Pancreas (tissue), 10 donors: ENCODE measurements around the gene GZF1. TPM values are rescaled to one million over a fixed set of nuclear protein-coding genes. Genes with fewer than 3 reads are reported as not detected.

ENCODE experiments used
- ATAC-seq, 4 donors: fragments of 200-7000 bp; cut with Tn5 transposase; one replicate each; pipeline versions ENCODE4 v1.8.0 to v1.9.1; 2020; ENCODE audit warnings: mild to moderate bottlenecking in 4 of 4, moderate library complexity in 4 of 4
- DNase-seq, 6 donors: peaks; one replicate each; pipeline ENCODE4 v3.0.0-alpha.2; 2020
- FAIRE-seq: peaks from 2 replicates; lab custom pipeline; 2012; peaks lifted over from hg19 to GRCh38; lab: Jason Lieb, UNC
- H3K27ac ChIP-seq, 4 donors: fragments of 200-600 bp; sonication (generic); 1 replicate in 3 of 4; 2 replicates in 1 of 4; pipeline versions ENCODE4 v1.5.0 to v1.8.0; 2020
- H3K27me3 ChIP-seq, 4 donors: fragments of 200-600 bp; one replicate each; pipeline ENCODE4 v1.8.0; 2021
- H3K36me3 ChIP-seq, 3 donors: fragments of 200-600 bp; sonication (generic) in 1 of 3; one replicate each; pipeline versions ENCODE4 v1.5.0 to v1.8.0; 2020 to 2021
- H3K4me1 ChIP-seq, 3 donors: fragments of 200-600 bp; one replicate each; pipeline ENCODE4 v1.8.0; 2021
- H3K4me3 ChIP-seq, 4 donors: fragments of 200-600 bp; sonication (generic) in 2 of 4; one replicate each; pipeline versions ENCODE4 v1.5.0 to v1.8.0; 2020 to 2021
- H3K9me3 ChIP-seq, 4 donors: fragments of 200-600 bp; one replicate each; pipeline ENCODE4 v1.8.0; 2021
- WGBS, 2 donors: extraction: QIAGEN DNeasy Blood & Tissue Kit; methylation state at CpG; one replicate each; pipeline ENCODE4 v1.1.7; 2013; 5-methylcytosine and 5-hydroxymethylcytosine counted together
- intact Hi-C, 3 donors: fragments of 100-400 bp; cut with DNase I; formaldehyde crosslinking; loops; one replicate each; pipeline versions ENCODE4 v1.11.1 to v1.14.2; 2022
- polyA plus RNA-seq, 2 donors: library from polyadenylated mRNA; stranded (reverse); fragments of 200-250 nt; gene quantifications; one replicate each; pipeline ENCODE4 v1.2.3, GENCODE V29; 2013
- total RNA-seq, 6 donors: library from RNA; stranded (reverse); fragmentation: NEBNext Ultra II Directional in 4 of 6; extraction: Animal tissue kit (Norgen Biotek cat#: 25700) in 4 of 6; gene quantifications; one replicate each; pipeline versions ENCODE4 v1.2.1 to v1.2.4, GENCODE V29; 2021 to 2023
- TF ChIP-seq, protein P1 (sequence below), 4 donors: fragments of 200-600 bp; sonication (generic) in 3 of 4; IDR thresholded peaks; one replicate each; pipeline versions ENCODE4 v1.5.0 to v1.8.0; 2021; ENCODE audit warnings: antibody characterized with exemption in 4 of 4
- donor health status: healthy with polysubstance abuse.
- donor health status: DM: no; HTN: no; CAD: no; lungs with moderate emphysema.
- donor health status: DM: no; HTN: no; CAD: no.
- donor health status: control.
- donor health status: control.
- donor health status: Bipolar disorder and iron deficiency.
- donor health status: DM: yes; HTN: yes; CAD: no.
- donor health status: DM: no; HTN: no; CAD: no.
- donor health status: DM: no; HTN: no; CAD: no.
- donor health status: DM: yes; HTN: yes; CAD: no.

Gene GZF1
- total and polyA plus RNA-seq, 8 donors, result 3.5 to 7.9 (median 4.3) TPM

DNA sequence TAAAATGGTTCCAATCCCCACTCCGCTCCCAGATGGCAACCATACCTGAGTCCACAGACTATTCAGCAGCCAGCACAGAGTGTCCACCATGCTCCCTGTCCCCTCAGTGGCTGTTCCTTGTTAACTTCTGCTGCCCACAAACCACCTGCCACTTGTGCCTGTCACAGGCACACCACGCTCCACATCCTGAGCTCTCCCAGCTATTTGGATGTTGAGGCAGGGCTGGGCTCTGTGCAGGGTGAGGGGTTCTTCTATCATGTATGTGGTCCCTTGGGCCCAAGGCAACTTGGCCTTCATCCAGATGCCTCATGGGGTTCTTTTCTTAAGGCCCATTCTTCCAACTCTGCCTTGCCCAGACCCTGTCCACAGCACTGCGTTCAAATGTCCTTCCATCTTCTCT, 45.4 kb upstream of the GZF1 start:
- Histone ChIP-seq H3K27me3 (no peaks in the 10 kb centered on the region), H3K36me3 (no peaks in the 10 kb centered on the region), H3K9me3 (no peaks in the 10 kb centered on the region), H3K27ac (no peak overlapping the region), H3K4me1 (no peaks in the 10 kb centered on the region), H3K4me3 (no peak overlapping the region)
- WGBS, 2 donors, result 83 to 93% methylated on average over 3 of the region's 3 CpGs
- intact Hi-C loops, result no loop called here
- ATAC-seq, result no peak
- no peak for FAIRE-seq
- TF ChIP-seq, protein P1, sequence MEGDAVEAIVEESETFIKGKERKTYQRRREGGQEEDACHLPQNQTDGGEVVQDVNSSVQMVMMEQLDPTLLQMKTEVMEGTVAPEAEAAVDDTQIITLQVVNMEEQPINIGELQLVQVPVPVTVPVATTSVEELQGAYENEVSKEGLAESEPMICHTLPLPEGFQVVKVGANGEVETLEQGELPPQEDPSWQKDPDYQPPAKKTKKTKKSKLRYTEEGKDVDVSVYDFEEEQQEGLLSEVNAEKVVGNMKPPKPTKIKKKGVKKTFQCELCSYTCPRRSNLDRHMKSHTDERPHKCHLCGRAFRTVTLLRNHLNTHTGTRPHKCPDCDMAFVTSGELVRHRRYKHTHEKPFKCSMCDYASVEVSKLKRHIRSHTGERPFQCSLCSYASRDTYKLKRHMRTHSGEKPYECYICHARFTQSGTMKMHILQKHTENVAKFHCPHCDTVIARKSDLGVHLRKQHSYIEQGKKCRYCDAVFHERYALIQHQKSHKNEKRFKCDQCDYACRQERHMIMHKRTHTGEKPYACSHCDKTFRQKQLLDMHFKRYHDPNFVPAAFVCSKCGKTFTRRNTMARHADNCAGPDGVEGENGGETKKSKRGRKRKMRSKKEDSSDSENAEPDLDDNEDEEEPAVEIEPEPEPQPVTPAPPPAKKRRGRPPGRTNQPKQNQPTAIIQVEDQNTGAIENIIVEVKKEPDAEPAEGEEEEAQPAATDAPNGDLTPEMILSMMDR (IDR thresholded peaks at IDR 0.05), result no peak
- no peak for DNase-seq

DNA sequence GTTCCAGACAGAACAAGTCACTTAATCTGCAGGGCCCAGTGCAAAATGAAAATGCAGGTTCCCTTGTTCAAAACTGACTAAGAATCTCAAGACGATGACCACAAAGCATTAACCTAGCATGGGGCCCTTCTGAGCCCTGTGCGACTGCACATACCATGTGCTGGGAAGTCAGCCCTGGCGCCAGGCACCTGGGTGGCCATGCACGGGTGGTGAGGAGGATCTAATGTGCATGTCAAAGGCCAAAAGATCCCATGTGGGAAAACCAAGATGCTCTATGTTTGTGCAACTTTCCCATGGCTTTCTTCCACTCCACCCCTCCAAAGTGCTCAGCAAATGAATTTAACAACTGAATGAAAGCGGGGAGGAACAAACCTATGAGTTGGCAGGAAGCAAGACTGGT, 44.9 kb upstream of the GZF1 start:
- TF ChIP-seq, protein P1 (IDR thresholded peaks at IDR 0.05), result no peak
- no peak for FAIRE-seq
- WGBS, 2 donors, result 80 to 87% methylated on average over 5 of the region's 5 CpGs
- intact Hi-C loops, result no loop called here
- no peak for ATAC-seq
- no peak overlapping the region for H3K4me3 ChIP-seq
- H3K4me1 ChIP-seq, result no peaks in the 10 kb centered on the region
- DNase-seq, result no peak
- H3K27me3 ChIP-seq, result no peaks in the 10 kb centered on the region
- H3K36me3 ChIP-seq, result no peaks in the 10 kb centered on the region
- H3K9me3 ChIP-seq, result no peaks in the 10 kb centered on the region
- H3K27ac ChIP-seq, result no peak overlapping the region

GRCh38 chr20:23318347-23318746, 43.6 kb upstream of the GZF1 start:
- intact Hi-C loops, result no loop called here
- no peaks in the 10 kb centered on the region for H3K4me1 ChIP-seq
- no peaks in the 10 kb centered on the region for H3K27me3 ChIP-seq
- 58 to 70% methylated on average over 5 of the region's 5 CpGs for WGBS, 2 donors
- DNase-seq (no peak), FAIRE-seq (no peak), ATAC-seq (no peak)
- no peak overlapping the region for H3K27ac ChIP-seq
- H3K36me3 ChIP-seq, result no peaks in the 10 kb centered on the region
- TF ChIP-seq, protein P1 (IDR thresholded peaks at IDR 0.05), result no peak
- no peak overlapping the region for H3K4me3 ChIP-seq
- no peaks in the 10 kb centered on the region for H3K9me3 ChIP-seq

DNA sequence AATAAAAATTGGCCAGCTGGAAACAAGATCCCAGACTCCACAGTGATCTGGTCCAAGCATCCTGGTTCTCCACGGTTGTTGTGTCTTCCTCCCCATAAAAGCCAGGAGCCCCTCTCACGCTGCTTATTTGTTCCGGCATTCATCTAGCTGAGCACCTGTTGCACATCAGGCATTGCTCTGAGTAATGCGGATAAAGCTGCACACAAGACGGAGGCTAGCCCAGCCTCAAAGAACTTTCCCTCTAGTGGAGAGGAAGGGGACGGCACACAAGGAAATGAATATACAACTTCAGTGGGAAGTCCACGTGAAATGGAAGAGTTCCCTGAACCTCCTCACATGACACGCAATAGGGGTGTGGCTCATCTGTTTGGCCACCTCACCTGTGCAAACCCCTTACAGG, 41.7 kb upstream of the GZF1 start:
- Histone ChIP-seq H3K9me3 (no peaks in the 10 kb centered on the region), H3K27me3 (no peaks in the 10 kb centered on the region), H3K4me3 (no peak overlapping the region), H3K36me3 (no peaks in the 10 kb centered on the region), H3K27ac (no peak overlapping the region), H3K4me1 (no peaks in the 10 kb centered on the region)
- TF ChIP-seq, protein P1 (IDR thresholded peaks at IDR 0.05), result no peak
- WGBS, 2 donors, result 62 to 73% methylated on average over 8 of the region's 8 CpGs
- FAIRE-seq (no peak), DNase-seq (no peak), ATAC-seq (no peak)
- intact Hi-C loops, result no loop called here

GRCh38 chr20:23325107-23325506, 36.9 kb upstream of the GZF1 start:
- Histone ChIP-seq H3K27ac (no peak overlapping the region), H3K27me3 (no peaks in the 10 kb centered on the region), H3K9me3 (no peaks in the 10 kb centered on the region), H3K4me1 (no peaks in the 10 kb centered on the region), H3K36me3 (no peaks in the 10 kb centered on the region), H3K4me3 (no peak overlapping the region)
- intact Hi-C loops, result no loop called here
- 48 to 65% methylated on average over 3 of the region's 3 CpGs for WGBS, 2 donors
- FAIRE-seq (no peak), ATAC-seq (no peak), DNase-seq (no peak)
- TF ChIP-seq, protein P1 (IDR thresholded peaks at IDR 0.05), result no peak
